Nephron (organoid): ENCODE measurements around the gene AHI1.

Experiments used
- H3K27ac Mint-ChIP-seq, 3 experiments: 2 replicates each; pipeline ENCODE4 v1.8.0; 2020; ENCODE audit warnings: mixed read lengths in 3 of 3, mild to moderate bottlenecking in 2 of 3, moderate library complexity in 1 of 3
- H3K27me3 Mint-ChIP-seq: 2 replicates; pipeline ENCODE4 v1.8.0; 2021; ENCODE audit warnings: low read depth, mild to moderate bottlenecking, moderate library complexity, mixed read lengths
- H3K36me3 Mint-ChIP-seq: 2 replicates; pipeline ENCODE4 v1.8.0; 2020; ENCODE audit warnings: low read depth, mixed read lengths
- H3K4me1 Mint-ChIP-seq: 2 replicates; pipeline ENCODE4 v1.8.0; 2020; ENCODE audit warnings: mixed read lengths
- H3K4me3 Mint-ChIP-seq, 3 experiments: 2 replicates each; pipeline ENCODE4 v1.8.0; 2020; ENCODE audit warnings: mild to moderate bottlenecking in 3 of 3, mixed read lengths in 3 of 3, moderate library complexity in 2 of 3
- H3K9me3 Mint-ChIP-seq: 2 replicates; pipeline ENCODE4 v1.8.0; 2020; ENCODE audit warnings: mixed read lengths
- TF ChIP-seq, protein P1 (sequence below), 3 experiments: fragments of 200-600 bp; sonication (generic); IDR thresholded peaks; one replicate each; pipeline ENCODE4 v1.5.0; 2021; ENCODE audit warnings: antibody characterized with exemption in 3 of 3; ENCODE audit not compliant: unreplicated experiment in 3 of 3

The AHI1 gene

GRCh38 chr6:135439549-135439948 lies 58.0 kb downstream of the AHI1 start:
- peaks cover 18% of the 10 kb centered on the region for H3K36me3 Mint-ChIP-seq
- no peak overlapping the region for H3K4me3 Mint-ChIP-seq
- H3K4me1 Mint-ChIP-seq: no peaks in the 10 kb centered on the region
- no peaks in the 10 kb centered on the region for H3K27me3 Mint-ChIP-seq
- H3K9me3 Mint-ChIP-seq: no peaks in the 10 kb centered on the region
- TF ChIP-seq, protein P1, sequence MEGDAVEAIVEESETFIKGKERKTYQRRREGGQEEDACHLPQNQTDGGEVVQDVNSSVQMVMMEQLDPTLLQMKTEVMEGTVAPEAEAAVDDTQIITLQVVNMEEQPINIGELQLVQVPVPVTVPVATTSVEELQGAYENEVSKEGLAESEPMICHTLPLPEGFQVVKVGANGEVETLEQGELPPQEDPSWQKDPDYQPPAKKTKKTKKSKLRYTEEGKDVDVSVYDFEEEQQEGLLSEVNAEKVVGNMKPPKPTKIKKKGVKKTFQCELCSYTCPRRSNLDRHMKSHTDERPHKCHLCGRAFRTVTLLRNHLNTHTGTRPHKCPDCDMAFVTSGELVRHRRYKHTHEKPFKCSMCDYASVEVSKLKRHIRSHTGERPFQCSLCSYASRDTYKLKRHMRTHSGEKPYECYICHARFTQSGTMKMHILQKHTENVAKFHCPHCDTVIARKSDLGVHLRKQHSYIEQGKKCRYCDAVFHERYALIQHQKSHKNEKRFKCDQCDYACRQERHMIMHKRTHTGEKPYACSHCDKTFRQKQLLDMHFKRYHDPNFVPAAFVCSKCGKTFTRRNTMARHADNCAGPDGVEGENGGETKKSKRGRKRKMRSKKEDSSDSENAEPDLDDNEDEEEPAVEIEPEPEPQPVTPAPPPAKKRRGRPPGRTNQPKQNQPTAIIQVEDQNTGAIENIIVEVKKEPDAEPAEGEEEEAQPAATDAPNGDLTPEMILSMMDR (IDR thresholded peaks at IDR 0.05; ENCODE audit: unreplicated experiment in 3 of 3): no peak
- H3K27ac Mint-ChIP-seq: no peak overlapping the region

DNA sequence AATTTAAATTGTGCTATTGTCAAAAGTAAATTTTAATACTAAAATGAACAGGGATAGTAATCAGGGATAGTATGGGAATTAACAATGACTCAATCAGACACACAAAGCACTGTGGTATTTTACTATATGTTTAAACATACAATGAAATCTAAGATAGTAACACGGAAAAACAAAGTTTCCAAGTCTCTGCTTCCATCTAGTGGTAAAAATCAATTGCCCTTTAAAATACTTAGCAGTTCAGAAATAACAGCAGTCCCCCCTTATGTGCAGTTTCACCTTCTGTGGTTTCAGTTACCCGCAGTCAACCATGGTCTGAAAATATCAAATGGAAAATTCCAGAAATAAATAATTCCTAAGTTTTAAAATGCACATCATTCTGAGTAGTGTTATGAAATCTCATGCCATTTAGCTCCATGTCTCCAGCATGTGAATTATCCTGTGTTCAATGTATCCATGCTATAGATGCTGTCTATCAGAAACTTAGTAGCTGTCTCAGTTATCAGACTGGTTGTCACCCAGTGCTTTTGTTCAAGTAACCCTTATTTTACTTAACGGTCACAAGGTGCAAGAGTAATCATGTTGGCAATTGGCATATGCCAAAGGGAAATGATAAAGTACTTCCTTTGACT lies 58.5 kb downstream of the AHI1 start:
- TF ChIP-seq, protein P1 (IDR thresholded peaks at IDR 0.05; ENCODE audit: unreplicated experiment in 3 of 3): peak in 1 of 3 experiments; percentile 41
- Mint-ChIP-seq H3K27me3 (no peaks in the 10 kb centered on the region), H3K9me3 (no peaks in the 10 kb centered on the region), H3K36me3 (peaks cover 15% of the 10 kb centered on the region), H3K4me1 (no peaks in the 10 kb centered on the region), H3K4me3 (no peak overlapping the region), H3K27ac (no peak overlapping the region)

- no peaks in the 10 kb centered on the region for H3K27me3 Mint-ChIP-seq
- H3K36me3 Mint-ChIP-seq: peaks cover 3% of the 10 kb centered on the region
- TF ChIP-seq, protein P1 (IDR thresholded peaks at IDR 0.05; ENCODE audit: unreplicated experiment in 3 of 3): no peak
- no peaks in the 10 kb centered on the region for H3K4me1 Mint-ChIP-seq
- no peaks in the 10 kb centered on the region for H3K9me3 Mint-ChIP-seq
- no peak overlapping the region for H3K4me3 Mint-ChIP-seq
- no peak overlapping the region for H3K27ac Mint-ChIP-seq
Observed at GRCh38 chr6:135434991-135435390, 62.5 kb downstream of the AHI1 start.

DNA sequence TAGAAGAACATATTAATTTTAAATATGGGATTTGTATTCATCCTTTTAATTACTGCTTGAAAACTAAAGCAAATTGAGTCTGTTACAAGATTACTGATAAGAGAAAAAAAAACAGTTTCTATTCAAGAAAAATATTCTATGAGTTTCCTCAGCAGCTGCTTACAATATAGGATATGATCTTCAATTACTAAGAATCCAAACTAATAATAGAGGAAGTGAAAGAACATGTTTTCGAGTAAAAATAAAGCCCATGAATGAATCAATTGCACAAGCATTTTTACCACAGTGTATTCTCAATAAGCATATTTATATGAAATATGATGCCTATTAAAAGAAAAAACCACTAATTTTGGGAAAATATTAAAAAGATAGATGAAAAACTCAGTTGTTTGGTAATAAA lies 63.4 kb downstream of the AHI1 start:
- H3K9me3 Mint-ChIP-seq: no peaks in the 10 kb centered on the region
- H3K4me1 Mint-ChIP-seq: no peaks in the 10 kb centered on the region
- H3K27me3 Mint-ChIP-seq: no peaks in the 10 kb centered on the region
- TF ChIP-seq, protein P1 (IDR thresholded peaks at IDR 0.05; ENCODE audit: unreplicated experiment in 3 of 3): no peak
- peaks cover 3% of the 10 kb centered on the region for H3K36me3 Mint-ChIP-seq
- no peak overlapping the region for H3K27ac Mint-ChIP-seq
- no peak overlapping the region for H3K4me3 Mint-ChIP-seq

DNA sequence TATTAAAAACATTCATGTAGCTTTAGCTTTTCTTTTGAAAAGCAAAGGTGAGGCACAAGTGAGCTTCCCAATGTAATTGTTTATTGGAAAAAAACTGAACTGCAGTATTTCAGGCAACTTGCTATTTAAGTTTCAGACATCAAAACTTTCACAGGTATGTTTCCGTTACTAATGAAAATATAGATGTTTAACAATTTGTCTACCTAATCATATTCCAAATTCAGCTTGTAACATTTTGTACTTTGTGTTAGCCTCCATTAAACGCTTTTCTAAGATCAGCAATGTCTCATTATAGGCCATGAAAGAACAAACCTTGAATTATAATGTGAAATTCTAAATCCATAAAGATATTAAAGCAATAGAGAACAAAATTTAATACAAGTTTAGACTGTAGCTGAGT lies 69.5 kb downstream of the AHI1 start:
- H3K4me3 Mint-ChIP-seq: no peak overlapping the region
- H3K4me1 Mint-ChIP-seq: no peaks in the 10 kb centered on the region
- peaks cover 3% of the 10 kb centered on the region for H3K36me3 Mint-ChIP-seq
- no peaks in the 10 kb centered on the region for H3K27me3 Mint-ChIP-seq
- H3K27ac Mint-ChIP-seq: no peak overlapping the region
- TF ChIP-seq, protein P1 (IDR thresholded peaks at IDR 0.05; ENCODE audit: unreplicated experiment in 3 of 3): no peak
- no peaks in the 10 kb centered on the region for H3K9me3 Mint-ChIP-seq

- Mint-ChIP-seq H3K36me3 (no peaks in the 10 kb centered on the region), H3K9me3 (no peaks in the 10 kb centered on the region), H3K4me1 (no peaks in the 10 kb centered on the region), H3K4me3 (no peak overlapping the region), H3K27me3 (no peaks in the 10 kb centered on the region), H3K27ac (no peak overlapping the region)
- TF ChIP-seq, protein P1 (IDR thresholded peaks at IDR 0.05; ENCODE audit: unreplicated experiment in 3 of 3): no peak
Observed at GRCh38 chr6:135426833-135427232, 70.7 kb downstream of the AHI1 start.
